Lower leg skin (tissue), 4 donors: ENCODE measurements around the gene CNPPD1. TPM values are rescaled to one million over a fixed set of nuclear protein-coding genes. Genes with fewer than 3 reads are reported as not detected.

Experiments
- DNase-seq, 2 donors: peaks; one replicate each; pipeline ENCODE4 v3.0.0-alpha.2; 2019; ENCODE audit warnings: low spot score in 2 of 2
- H3K4me3 ChIP-seq: fragments of 200-600 bp; sonication (generic); 2 replicates; pipeline ENCODE4 v1.5.1; 2017; ENCODE audit warnings: mild to moderate bottlenecking, low read depth; ENCODE audit not compliant: poor library complexity, severe bottlenecking
- CTCF ChIP-seq, 3 donors: fragments of 450-650 bp; IDR thresholded peaks; one replicate each; pipeline ENCODE4 v1.5.1; 2016; ENCODE audit warnings: antibody characterized with exemption in 3 of 3, mild to moderate bottlenecking in 3 of 3, moderate library complexity in 2 of 3
- POLR2A ChIP-seq, 2 donors: fragments of 450-650 bp; IDR thresholded peaks; one replicate each; pipeline ENCODE4 v1.6.1; 2016 to 2017; ENCODE audit warnings: antibody characterized with exemption in 2 of 2, mild to moderate bottlenecking in 1 of 2, moderate library complexity in 1 of 2
- WGBS, 2 donors: methylation state at CpG; one replicate each; pipeline ENCODE4 v1.1.5; 2018; 5-methylcytosine and 5-hydroxymethylcytosine counted together
- intact Hi-C: fragments of 100-400 bp; cut with DNase I; formaldehyde crosslinking; loops from one replicate; pipeline ENCODE4 v1.15.0; 2023; ENCODE audit warnings: low total_unique reads
- total RNA-seq, 4 donors: library from RNA; depleted of rRNA; stranded (reverse); fragments of >200 nt; gene quantifications; one replicate each; pipeline ENCODE4 v1.1.0, GENCODE V29; 2016

Gene CNPPD1
- total RNA-seq, 4 donors from 2014 or later = 48.0 to 76.7 (median 66.9) TPM

- TF ChIP-seq CTCF (IDR thresholded peaks at IDR 0.05) = no peak
- no peak for TF ChIP-seq POLR2A (IDR thresholded peaks at IDR 0.05)
- intact Hi-C loops = no loop called here
- WGBS, 2 donors = 66 to 76% methylated on average over 3 of the region's 3 CpGs
- DNase-seq = no peak
- H3K4me3 ChIP-seq = no peak overlapping the region
Measured at GRCh38 chr2:219131327-219131726, 45.4 kb downstream of the CNPPD1 start.

- no peak overlapping the region for H3K4me3 ChIP-seq
- WGBS, 2 donors = 94 to 95% methylated on average over 16 of the region's 16 CpGs
- no peak for DNase-seq
- intact Hi-C loops = no loop called here
- TF ChIP-seq CTCF (IDR thresholded peaks at IDR 0.05) = no peak
- TF ChIP-seq POLR2A (IDR thresholded peaks at IDR 0.05) = no peak
Measured at GRCh38 chr2:219129589-219129988, 47.1 kb downstream of the CNPPD1 start.

GRCh38 chr2:219128396-219128795 is 48.3 kb downstream of the CNPPD1 start:
- no peak for TF ChIP-seq CTCF (IDR thresholded peaks at IDR 0.05)
- no peak for TF ChIP-seq POLR2A (IDR thresholded peaks at IDR 0.05)
- DNase-seq = no peak
- 75 to 83% methylated on average over 7 of the region's 7 CpGs for WGBS, 2 donors
- no peak overlapping the region for H3K4me3 ChIP-seq
- intact Hi-C loops = no loop called here

- DNase-seq = no peak
- TF ChIP-seq CTCF (IDR thresholded peaks at IDR 0.05) (no peak), POLR2A (IDR thresholded peaks at IDR 0.05) (no peak)
- H3K4me3 ChIP-seq = no peak overlapping the region
- intact Hi-C loops = no loop called here
- WGBS, 2 donors = 39 to 42% methylated on average over 2 of the region's 2 CpGs
Measured at GRCh38 chr2:219127037-219127635, 49.6 kb downstream of the CNPPD1 start.

GRCh38 chr2:219126555-219126954 is 50.2 kb downstream of the CNPPD1 start:
- 41 to 60% methylated on average over 3 of the region's 3 CpGs for WGBS, 2 donors
- TF ChIP-seq POLR2A (IDR thresholded peaks at IDR 0.05) (no peak), CTCF (IDR thresholded peaks at IDR 0.05) (no peak)
- no peak for DNase-seq
- no peak overlapping the region for H3K4me3 ChIP-seq
- intact Hi-C loops = no loop called here

GRCh38 chr2:219125886-219126270 is 50.8 kb downstream of the CNPPD1 start:
- H3K4me3 ChIP-seq = no peak overlapping the region
- 84 to 87% methylated on average over 1 of the region's 1 CpG for WGBS, 2 donors
- no peak for DNase-seq
- TF ChIP-seq POLR2A (IDR thresholded peaks at IDR 0.05) (no peak), CTCF (IDR thresholded peaks at IDR 0.05) (no peak)
- intact Hi-C loops = no loop called here
